NB4 (cell line): Measurements from ENCODE around the gene TMTC2.

ENCODE experiments used
- DNase-seq: peaks from one replicate; pipeline ENCODE4 v3.0.0; 2010; ENCODE audit warnings: low read depth
- H3K4me3 ChIP-seq: one replicate; pipeline ENCODE4 v1.5.1; 2011; ENCODE audit warnings: mild to moderate bottlenecking, low read depth, low read length, moderate library complexity
- CTCF ChIP-seq: IDR thresholded peaks from one replicate; pipeline ENCODE4 v1.5.1; 2012; ENCODE audit warnings: low read depth, low read length
- MAX ChIP-seq: IDR thresholded peaks from 2 replicates; pipeline ENCODE4 v1.6.1; 2011; ENCODE audit warnings: low read depth, low read length
- MYC ChIP-seq: IDR thresholded peaks from 2 replicates; pipeline ENCODE4 v1.6.1; 2011; ENCODE audit warnings: low read depth, low read length
- POLR2A ChIP-seq: IDR thresholded peaks from 2 replicates; pipeline ENCODE4 v1.6.1; 2011; ENCODE audit warnings: mild to moderate bottlenecking; ENCODE audit not compliant: insufficient read length; ENCODE audit errors: extremely low read depth

TMTC2 gene

GRCh38 chr12:82685790-82686167 lies 927 bp upstream of the TMTC2 start:
- peak; percentile 97 for DNase-seq
- H3K4me3 ChIP-seq, result peak overlapping the region; percentile 94
- TF ChIP-seq POLR2A (no peak), CTCF (peak; percentile 73), MAX (peak; percentile 81), MYC (peak; percentile 77; the same call in 1 of the 2 replicates)

GRCh38 chr12:82687021-82688011 lies 610 bp downstream of the TMTC2 start:
- TF ChIP-seq MYC (0 out of 2 replicates have a peak, but pooled peaks have one; percentile 6), POLR2A (peak; percentile 3), MAX (no peak), CTCF (no peak)
- peak; percentile 72 for DNase-seq
- H3K4me3 ChIP-seq, result peak overlapping the region; percentile 94

- H3K4me3 ChIP-seq, result peak overlapping the region; percentile 94
- TF ChIP-seq CTCF, result peak; percentile 27
- no peak for TF ChIP-seq MYC
- peak; percentile 71 for DNase-seq
Observed at GRCh38 chr12:82688035-82688501, 1.4 kb downstream of the TMTC2 start.

GRCh38 chr12:82688596-82688995 lies 1.9 kb downstream of the TMTC2 start:
- peak; percentile 40 for DNase-seq
- H3K4me3 ChIP-seq, result peak overlapping the region; percentile 94
- TF ChIP-seq MAX, result no peak
- no peak for TF ChIP-seq POLR2A
- no peak for TF ChIP-seq CTCF
- no peak for TF ChIP-seq MYC

- TF ChIP-seq MAX, result no peak
- TF ChIP-seq MYC, result no peak
- TF ChIP-seq POLR2A, result no peak
- no peak for TF ChIP-seq CTCF
- H3K4me3 ChIP-seq, result peak overlapping the region; percentile 94
- no peak for DNase-seq
Observed at GRCh38 chr12:82690006-82690405, 3.3 kb downstream of the TMTC2 start.
